Neural cell (in vitro differentiated cells): ENCODE measurements around the gene ACTR1B. TPM values are rescaled to one million over a fixed set of nuclear protein-coding genes. Genes with fewer than 3 reads are reported as not detected.

Source experiments
- H2AFZ ChIP-seq: fragments of 200-600, 300-800 bp; sonication (generic), shearing (Covaris generic); 2 replicates; pipeline ENCODE4 v1.6.0; 2014; ENCODE audit warnings: low read depth, mild to moderate bottlenecking, antibody characterized with exemption, low read length, moderate library complexity
- H3F3A ChIP-seq: fragments of 200-600 bp; shearing (Covaris generic); 2 replicates; pipeline ENCODE4 v1.6.1; 2016; ENCODE audit warnings: mild to moderate bottlenecking, moderate library complexity, mixed read lengths, antibody characterized with exemption, low read length; ENCODE audit not compliant: insufficient read depth, poor library complexity, severe bottlenecking
- H3K27ac ChIP-seq: fragments of 200-600, 300-800 bp; sonication (generic), shearing (Covaris generic); 2 replicates; pipeline ENCODE4 v1.5.1; 2014; ENCODE audit warnings: mild to moderate bottlenecking, low read length, moderate library complexity
- H3K27me3 ChIP-seq: fragments of 300-800, 200-600 bp; sonication (generic), shearing (Covaris generic); 2 replicates; pipeline ENCODE4 v1.6.0; 2014; ENCODE audit warnings: mild to moderate bottlenecking, low read depth, low read length, moderate library complexity; ENCODE audit not compliant: insufficient read depth
- H3K36me3 ChIP-seq: fragments of 300-800, 200-600 bp; sonication (generic), shearing (Covaris generic); 2 replicates; pipeline ENCODE4 v1.5.1; 2014; ENCODE audit warnings: mild to moderate bottlenecking, antibody characterized with exemption, low read length, moderate library complexity; ENCODE audit not compliant: insufficient read depth
- H3K4me2 ChIP-seq: fragments of 300-800, 200-600 bp; sonication (generic), shearing (Covaris generic); 2 replicates; pipeline ENCODE4 v1.6.0; 2014; ENCODE audit warnings: mild to moderate bottlenecking, low read length
- H3K4me3 ChIP-seq: fragments of 300-800, 200-600 bp; sonication (generic), shearing (Covaris generic); 2 replicates; pipeline ENCODE4 v1.5.1; 2014; ENCODE audit warnings: mild to moderate bottlenecking, low read length, moderate library complexity
- H3K79me2 ChIP-seq: fragments of 200-600 bp; shearing (Covaris generic); replicated peaks from 2 replicates; pipeline ENCODE4 v1.6.0; 2014; ENCODE audit warnings: mild to moderate bottlenecking, low read length, moderate library complexity; ENCODE audit not compliant: insufficient read depth
- H3K9ac ChIP-seq: fragments of 300-800, 200-600 bp; sonication (generic), shearing (Covaris generic); 2 replicates; pipeline ENCODE4 v1.6.1; 2016; ENCODE audit warnings: mild to moderate bottlenecking, low read length, mixed read lengths
- H3K9me2 ChIP-seq: fragments of 200-600 bp; shearing (Covaris generic); 2 replicates; pipeline ENCODE4 v1.6.1; 2016; ENCODE audit warnings: mild to moderate bottlenecking, low read length, mixed read lengths; ENCODE audit not compliant: insufficient read depth
- H3K9me3 ChIP-seq: fragments of 200-600, 300-800 bp; sonication (generic), shearing (Covaris generic); 2 replicates; pipeline ENCODE4 v1.6.1; 2016; ENCODE audit warnings: mild to moderate bottlenecking, mixed run types, low read length, moderate library complexity, mixed read lengths
- H4K20me1 ChIP-seq: fragments of 200-600 bp; shearing (Covaris generic); 2 replicates; pipeline ENCODE4 v1.6.1; 2016; ENCODE audit warnings: mild to moderate bottlenecking, mixed run types; ENCODE audit not compliant: insufficient read depth
- EP300 ChIP-seq: fragments of 450-650 bp; conservative IDR thresholded peaks from 2 replicates; pipeline ENCODE4 v1.6.1; 2014; ENCODE audit warnings: antibody characterized with exemption, mild to moderate bottlenecking, moderate library complexity; ENCODE audit not compliant: poor library complexity, severe bottlenecking
- EZH2 ChIP-seq: fragments of 200-600, 300-800 bp; shearing (Covaris generic), sonication (generic); IDR thresholded peaks from 2 replicates; pipeline ENCODE4 v1.6.1; 2014; ENCODE audit warnings: antibody characterized with exemption, low read length, borderline replicate concordance, mild to moderate bottlenecking; ENCODE audit not compliant: insufficient read depth, poor library complexity, severe bottlenecking
- MXI1 ChIP-seq: fragments of 450-650 bp; conservative IDR thresholded peaks from 2 replicates; pipeline ENCODE4 v1.6.1; 2014; ENCODE audit warnings: antibody characterized with exemption, mild to moderate bottlenecking; ENCODE audit not compliant: poor library complexity, severe bottlenecking
- POLR2AphosphoS5 ChIP-seq: IDR thresholded peaks from 2 replicates; pipeline ENCODE4 v1.6.1; 2012
- RAD21 ChIP-seq: fragments of 450-650 bp; conservative IDR thresholded peaks from 2 replicates; pipeline ENCODE4 v1.6.1; 2014; ENCODE audit warnings: antibody characterized with exemption, mild to moderate bottlenecking, moderate library complexity
- SMC3 ChIP-seq: fragments of 450-650 bp; conservative IDR thresholded peaks from 2 replicates; pipeline ENCODE4 v1.6.1; 2014; ENCODE audit warnings: antibody characterized with exemption, mild to moderate bottlenecking, moderate library complexity; ENCODE audit not compliant: poor library complexity
- TAF1 ChIP-seq: IDR thresholded peaks from 2 replicates; pipeline ENCODE4 v1.6.1; 2012; ENCODE audit warnings: low read depth
- polyA plus RNA-seq: library from polyadenylated mRNA; depleted of rRNA; stranded (reverse); fragments of >200 nt; gene quantifications from 2 replicates; pipeline ENCODE4 v1.2.3, GENCODE V29; 2014
- TF ChIP-seq, protein P1 (sequence below): IDR thresholded peaks from 2 replicates; pipeline ENCODE4 v1.6.1; 2012; ENCODE audit warnings: borderline replicate concordance
- TF ChIP-seq, protein P2 (sequence below): fragments of 450-650 bp; IDR thresholded peaks from 2 replicates; pipeline ENCODE4 v1.5.1; 2014; ENCODE audit warnings: antibody characterized with exemption, mild to moderate bottlenecking, moderate library complexity; ENCODE audit not compliant: poor library complexity, severe bottlenecking

The ACTR1B gene
- polyA plus RNA-seq, 1 donor from 2014 or later = 138 TPM

DNA sequence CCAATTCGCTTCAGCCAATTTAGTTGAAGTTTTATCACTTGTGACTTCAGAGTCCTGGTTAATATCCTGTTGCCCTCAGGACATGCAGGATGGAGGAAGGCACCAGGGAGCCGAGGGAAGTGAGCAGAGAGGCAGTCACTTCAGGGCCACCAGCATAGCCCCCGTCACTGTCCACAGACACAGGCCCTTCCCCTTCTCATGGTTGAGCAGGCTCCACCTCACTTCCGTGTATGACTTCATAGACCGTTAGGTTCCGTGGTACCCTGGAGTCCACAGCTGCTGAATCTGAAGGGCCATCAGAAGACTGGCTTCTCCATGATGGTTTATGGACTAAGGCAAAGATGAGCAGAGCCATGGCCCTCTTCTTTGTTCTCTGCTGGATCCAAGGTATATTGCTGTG is 5.6 kb upstream of the ACTR1B start, which contains the start of gene C2orf92:
TSS of gene C2orf92 (plus strand) at position 266 of the 400 bp plus-strand sequence. CDS start at position 342, 76 bp downstream.
- Histone ChIP-seq H3K4me3 (no peak within 1 kb of the TSS), H3K9me2 (no peaks in the 10 kb centered on the region), H3K4me2 (no peak within 1 kb of the TSS), H3K27ac (no peak within 1 kb of the TSS), H3F3A (no peaks in the 10 kb centered on the region), H4K20me1 (no peaks in the 10 kb centered on the region), H3K79me2 (no peaks in the 10 kb centered on the region), H3K36me3 (no peaks in the 10 kb centered on the region), H3K9ac (no peak within 1 kb of the TSS), H3K27me3 (no peaks in the 10 kb centered on the region), H2AFZ (no peak within 1 kb of the TSS), H3K9me3 (no peaks in the 10 kb centered on the region)
- no peak for TF ChIP-seq POLR2AphosphoS5
- no peak for TF ChIP-seq RAD21
- no peak for TF ChIP-seq EP300
- no peak for TF ChIP-seq SMC3
- TF ChIP-seq, protein P1, sequence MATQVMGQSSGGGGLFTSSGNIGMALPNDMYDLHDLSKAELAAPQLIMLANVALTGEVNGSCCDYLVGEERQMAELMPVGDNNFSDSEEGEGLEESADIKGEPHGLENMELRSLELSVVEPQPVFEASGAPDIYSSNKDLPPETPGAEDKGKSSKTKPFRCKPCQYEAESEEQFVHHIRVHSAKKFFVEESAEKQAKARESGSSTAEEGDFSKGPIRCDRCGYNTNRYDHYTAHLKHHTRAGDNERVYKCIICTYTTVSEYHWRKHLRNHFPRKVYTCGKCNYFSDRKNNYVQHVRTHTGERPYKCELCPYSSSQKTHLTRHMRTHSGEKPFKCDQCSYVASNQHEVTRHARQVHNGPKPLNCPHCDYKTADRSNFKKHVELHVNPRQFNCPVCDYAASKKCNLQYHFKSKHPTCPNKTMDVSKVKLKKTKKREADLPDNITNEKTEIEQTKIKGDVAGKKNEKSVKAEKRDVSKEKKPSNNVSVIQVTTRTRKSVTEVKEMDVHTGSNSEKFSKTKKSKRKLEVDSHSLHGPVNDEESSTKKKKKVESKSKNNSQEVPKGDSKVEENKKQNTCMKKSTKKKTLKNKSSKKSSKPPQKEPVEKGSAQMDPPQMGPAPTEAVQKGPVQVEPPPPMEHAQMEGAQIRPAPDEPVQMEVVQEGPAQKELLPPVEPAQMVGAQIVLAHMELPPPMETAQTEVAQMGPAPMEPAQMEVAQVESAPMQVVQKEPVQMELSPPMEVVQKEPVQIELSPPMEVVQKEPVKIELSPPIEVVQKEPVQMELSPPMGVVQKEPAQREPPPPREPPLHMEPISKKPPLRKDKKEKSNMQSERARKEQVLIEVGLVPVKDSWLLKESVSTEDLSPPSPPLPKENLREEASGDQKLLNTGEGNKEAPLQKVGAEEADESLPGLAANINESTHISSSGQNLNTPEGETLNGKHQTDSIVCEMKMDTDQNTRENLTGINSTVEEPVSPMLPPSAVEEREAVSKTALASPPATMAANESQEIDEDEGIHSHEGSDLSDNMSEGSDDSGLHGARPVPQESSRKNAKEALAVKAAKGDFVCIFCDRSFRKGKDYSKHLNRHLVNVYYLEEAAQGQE = no peak
- no peak for TF ChIP-seq EZH2
- TF ChIP-seq, protein P2, sequence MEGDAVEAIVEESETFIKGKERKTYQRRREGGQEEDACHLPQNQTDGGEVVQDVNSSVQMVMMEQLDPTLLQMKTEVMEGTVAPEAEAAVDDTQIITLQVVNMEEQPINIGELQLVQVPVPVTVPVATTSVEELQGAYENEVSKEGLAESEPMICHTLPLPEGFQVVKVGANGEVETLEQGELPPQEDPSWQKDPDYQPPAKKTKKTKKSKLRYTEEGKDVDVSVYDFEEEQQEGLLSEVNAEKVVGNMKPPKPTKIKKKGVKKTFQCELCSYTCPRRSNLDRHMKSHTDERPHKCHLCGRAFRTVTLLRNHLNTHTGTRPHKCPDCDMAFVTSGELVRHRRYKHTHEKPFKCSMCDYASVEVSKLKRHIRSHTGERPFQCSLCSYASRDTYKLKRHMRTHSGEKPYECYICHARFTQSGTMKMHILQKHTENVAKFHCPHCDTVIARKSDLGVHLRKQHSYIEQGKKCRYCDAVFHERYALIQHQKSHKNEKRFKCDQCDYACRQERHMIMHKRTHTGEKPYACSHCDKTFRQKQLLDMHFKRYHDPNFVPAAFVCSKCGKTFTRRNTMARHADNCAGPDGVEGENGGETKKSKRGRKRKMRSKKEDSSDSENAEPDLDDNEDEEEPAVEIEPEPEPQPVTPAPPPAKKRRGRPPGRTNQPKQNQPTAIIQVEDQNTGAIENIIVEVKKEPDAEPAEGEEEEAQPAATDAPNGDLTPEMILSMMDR = no peak
- TF ChIP-seq TAF1 = no peak

DNA sequence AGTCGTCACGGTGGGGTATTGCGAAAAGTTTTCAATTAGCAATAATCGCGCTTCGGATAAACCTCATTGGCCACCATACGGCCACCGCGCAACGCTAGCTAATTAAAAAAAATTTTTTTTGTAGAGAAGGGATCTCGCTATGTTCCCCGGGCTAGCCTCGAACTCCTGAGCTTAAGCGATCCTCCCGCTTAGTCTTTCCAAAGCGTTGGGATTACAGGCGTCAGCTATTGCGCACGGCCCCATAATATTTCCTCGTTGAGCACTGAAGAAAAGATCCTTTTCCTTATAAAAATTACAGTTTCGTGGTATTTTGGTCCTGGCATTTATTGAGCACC is 759 bp upstream of the ACTR1B start:
- Histone ChIP-seq H3K79me2 (peaks cover 20% of the 10 kb centered on the region), H3K27me3 (no peaks in the 10 kb centered on the region), H4K20me1 (no peaks in the 10 kb centered on the region), H3F3A (no peaks in the 10 kb centered on the region), H3K4me3 (peak overlapping the region; percentile 95), H3K9me2 (no peaks in the 10 kb centered on the region), H3K27ac (peak overlapping the region; percentile 97), H3K4me2 (peak overlapping the region; percentile 26), H3K9ac (peak overlapping the region; percentile 94), H3K36me3 (no peaks in the 10 kb centered on the region), H2AFZ (peak overlapping the region; percentile 95), H3K9me3 (no peaks in the 10 kb centered on the region)
- TF ChIP-seq MXI1 (no peak), SMC3 (peak; percentile 35)
- TF ChIP-seq, protein P2 = peak; percentile 22
